ENCODE results near the gene OXT.

DNA sequence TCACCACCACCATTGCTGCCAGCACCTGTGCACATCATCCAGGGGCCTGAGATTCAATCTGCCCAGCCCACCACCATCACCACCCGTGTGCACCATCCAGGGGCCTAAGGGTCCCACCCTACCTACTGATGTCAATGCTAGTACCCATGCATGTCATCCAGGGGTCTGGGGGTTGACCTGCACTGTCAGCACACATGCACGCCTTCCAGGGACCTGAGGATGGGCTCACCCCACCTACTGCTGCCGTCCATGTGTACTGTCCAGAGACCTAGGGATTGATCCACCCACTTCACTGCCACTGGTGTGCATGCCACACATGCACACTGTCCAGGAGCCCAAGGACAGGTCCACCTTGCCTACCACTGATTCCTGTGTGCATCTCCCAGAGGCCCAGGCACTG lies 11.9 kb upstream of the OXT start:
- TF ChIP-seq, protein P1, sequence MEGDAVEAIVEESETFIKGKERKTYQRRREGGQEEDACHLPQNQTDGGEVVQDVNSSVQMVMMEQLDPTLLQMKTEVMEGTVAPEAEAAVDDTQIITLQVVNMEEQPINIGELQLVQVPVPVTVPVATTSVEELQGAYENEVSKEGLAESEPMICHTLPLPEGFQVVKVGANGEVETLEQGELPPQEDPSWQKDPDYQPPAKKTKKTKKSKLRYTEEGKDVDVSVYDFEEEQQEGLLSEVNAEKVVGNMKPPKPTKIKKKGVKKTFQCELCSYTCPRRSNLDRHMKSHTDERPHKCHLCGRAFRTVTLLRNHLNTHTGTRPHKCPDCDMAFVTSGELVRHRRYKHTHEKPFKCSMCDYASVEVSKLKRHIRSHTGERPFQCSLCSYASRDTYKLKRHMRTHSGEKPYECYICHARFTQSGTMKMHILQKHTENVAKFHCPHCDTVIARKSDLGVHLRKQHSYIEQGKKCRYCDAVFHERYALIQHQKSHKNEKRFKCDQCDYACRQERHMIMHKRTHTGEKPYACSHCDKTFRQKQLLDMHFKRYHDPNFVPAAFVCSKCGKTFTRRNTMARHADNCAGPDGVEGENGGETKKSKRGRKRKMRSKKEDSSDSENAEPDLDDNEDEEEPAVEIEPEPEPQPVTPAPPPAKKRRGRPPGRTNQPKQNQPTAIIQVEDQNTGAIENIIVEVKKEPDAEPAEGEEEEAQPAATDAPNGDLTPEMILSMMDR (IDR thresholded peaks at IDR 0.05), result no peak
- TF ChIP-seq POLR2A (IDR thresholded peaks at IDR 0.05), result no peak

Measured in lower leg skin (tissue), 3 donors.